IPS-11a (cell line): ENCODE measurements around the gene ZMYM3.
A peak's percentile ranks its signal among the peaks of the same experiment; 100 is the strongest.
"Not testable (repeated sequence)": the region's sequence is repeated elsewhere in the genome, so short reads cannot be mapped to it uniquely, and the experiment has no call there.

Experiments used
- H3K4me3 ChIP-seq: one replicate; pipeline ENCODE4 v1.5.1; 2013; ENCODE audit warnings: low read depth, low read length, control low read depth

The ZMYM3 gene

DNA sequence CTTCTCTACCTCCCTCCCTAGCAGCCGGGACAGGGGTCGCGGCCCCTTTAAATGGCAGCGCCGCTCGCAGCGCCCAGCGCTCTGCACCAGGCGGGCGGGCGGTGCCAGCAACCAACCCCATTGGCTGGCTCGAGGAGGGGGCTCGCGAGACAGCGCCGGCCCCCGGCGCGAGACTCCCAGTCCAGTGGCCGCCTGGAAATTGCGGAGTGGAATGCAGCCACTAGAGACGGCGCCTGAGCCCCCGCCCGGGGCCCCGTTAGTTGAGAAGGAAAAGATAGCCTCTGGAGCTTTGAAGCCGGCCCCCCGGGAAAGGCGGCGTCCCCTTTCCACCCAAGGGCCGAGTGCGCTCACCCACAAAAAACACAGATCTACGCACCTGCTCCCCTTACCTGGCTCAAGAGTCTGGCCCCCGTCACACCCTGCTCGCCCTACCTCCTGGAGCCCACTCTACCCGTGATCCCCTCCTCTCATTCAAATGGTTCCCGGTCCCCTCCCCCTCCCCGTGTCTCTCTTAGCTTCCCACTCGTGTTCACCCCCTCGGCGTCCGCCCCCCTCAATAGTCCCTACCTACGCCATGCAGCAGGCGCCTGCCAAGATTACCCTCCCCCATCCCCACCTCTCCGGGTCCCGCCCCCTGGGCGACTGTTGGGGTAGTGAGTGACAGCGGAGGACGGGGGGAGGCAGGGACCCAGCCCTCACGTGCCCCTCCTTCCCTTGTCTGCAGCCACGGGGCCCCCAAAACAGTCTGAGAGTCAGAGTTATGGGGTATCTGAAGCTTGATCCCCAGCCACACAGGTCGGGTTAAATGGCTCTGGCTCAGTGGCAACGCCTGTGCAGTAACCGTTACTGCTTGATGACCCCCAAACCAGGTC, at the start of gene ZMYM3:
ZMYM3 (minus strand) TSS at position 49 of the 872 bp plus-strand sequence. CDS start 885 bp downstream, outside the sequence.
- H3K4me3 ChIP-seq, result peak within 1 kb of the TSS; percentile 67

DNA sequence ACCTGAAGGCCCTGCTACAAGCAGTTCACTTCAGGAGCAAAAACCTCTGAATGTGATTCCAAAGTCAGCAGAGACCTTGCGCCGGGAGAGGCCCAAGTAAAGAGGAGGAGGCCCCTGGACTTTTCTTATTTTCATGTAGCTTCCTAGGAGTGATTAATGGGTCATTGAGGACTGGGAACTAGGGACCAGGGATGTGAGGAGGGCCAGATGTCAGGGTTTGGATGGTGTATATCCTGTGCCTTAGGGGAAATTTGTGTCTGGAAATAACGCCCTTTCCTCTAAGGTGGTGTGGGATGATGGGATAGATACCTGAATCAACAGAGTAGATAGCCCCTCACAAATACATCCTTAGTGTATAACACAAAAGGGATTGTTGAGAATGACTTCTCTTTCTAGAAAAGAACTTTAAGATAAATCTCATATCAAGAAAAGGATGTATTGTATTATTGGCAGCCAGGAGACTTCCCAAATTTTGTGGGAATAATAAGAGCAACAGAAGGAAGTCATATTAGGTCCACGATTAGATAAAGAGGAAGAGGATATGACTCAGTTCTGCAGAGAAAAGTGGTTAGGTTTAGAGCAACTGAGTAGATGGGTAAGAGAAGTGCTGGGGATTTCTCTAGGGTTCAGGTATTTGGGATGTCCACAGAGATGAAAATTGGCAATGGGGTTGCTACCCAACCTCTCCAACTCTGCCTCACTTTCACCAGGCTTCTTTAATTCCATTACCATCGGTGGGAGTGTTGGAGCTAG, 48.7 kb upstream of the ZMYM3 start:
- no peak overlapping the region for H3K4me3 ChIP-seq

GRCh38 chrX:71301195-71301924, 47.4 kb upstream of the ZMYM3 start, which contains the start of gene ITGB1BP2:
ITGB1BP2 (plus strand) TSS chrX:71301750; CDS start chrX:71301807, 57 bp downstream.
- no peak within 1 kb of the TSS for H3K4me3 ChIP-seq

- not testable (repeated sequence) for H3K4me3 ChIP-seq
Observed at GRCh38 chrX:71300495-71300894, 46.6 kb upstream of the ZMYM3 start.

DNA sequence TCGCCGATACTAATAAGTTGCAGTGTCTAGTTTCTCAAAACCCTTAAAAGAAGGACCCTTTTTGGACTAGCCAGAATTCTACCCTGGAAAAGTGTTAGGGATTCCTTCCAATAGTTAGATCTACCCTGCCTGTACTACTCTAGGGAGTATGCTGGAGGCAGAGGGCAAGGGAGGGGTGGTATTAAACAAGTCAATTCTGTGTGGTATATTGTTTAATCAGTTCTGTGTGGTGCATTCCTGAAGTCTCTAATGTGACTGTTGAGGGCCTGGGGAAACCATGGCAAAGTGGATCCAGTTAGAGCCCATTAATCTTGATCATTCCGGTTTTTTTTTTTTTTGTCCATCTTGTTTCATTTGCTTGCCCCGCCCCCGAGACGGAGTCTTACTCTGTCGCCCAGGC, 46.1 kb upstream of the ZMYM3 start:
- H3K4me3 ChIP-seq, result not testable (repeated sequence)

- no peak overlapping the region for H3K4me3 ChIP-seq
Observed at GRCh38 chrX:71298119-71298518, 44.2 kb upstream of the ZMYM3 start.

GRCh38 chrX:71296806-71297205, 42.9 kb upstream of the ZMYM3 start:
- no peak overlapping the region for H3K4me3 ChIP-seq

GRCh38 chrX:71292669-71293365, 38.9 kb upstream of the ZMYM3 start:
- no peak overlapping the region for H3K4me3 ChIP-seq

DNA sequence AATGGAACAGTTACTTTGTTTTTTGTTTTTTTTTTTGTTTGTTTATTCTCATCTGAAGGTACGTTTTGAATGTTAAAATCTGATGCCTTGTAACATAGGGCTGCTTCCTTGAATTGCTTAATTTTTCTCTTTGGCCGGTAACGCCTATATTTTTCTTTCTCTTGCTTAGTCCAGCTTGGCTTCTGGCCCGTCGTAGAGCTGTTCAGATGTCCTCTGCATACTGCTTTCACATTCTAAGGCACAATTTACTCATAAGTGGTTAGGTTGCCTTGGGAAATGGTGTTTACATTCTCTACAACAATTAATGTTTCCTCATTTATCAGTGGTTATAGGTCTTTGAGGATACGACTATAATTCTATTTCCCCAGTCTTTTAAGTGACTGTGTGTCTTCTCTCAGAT, 37.4 kb upstream of the ZMYM3 start:
- H3K4me3 ChIP-seq, result no peak overlapping the region

DNA sequence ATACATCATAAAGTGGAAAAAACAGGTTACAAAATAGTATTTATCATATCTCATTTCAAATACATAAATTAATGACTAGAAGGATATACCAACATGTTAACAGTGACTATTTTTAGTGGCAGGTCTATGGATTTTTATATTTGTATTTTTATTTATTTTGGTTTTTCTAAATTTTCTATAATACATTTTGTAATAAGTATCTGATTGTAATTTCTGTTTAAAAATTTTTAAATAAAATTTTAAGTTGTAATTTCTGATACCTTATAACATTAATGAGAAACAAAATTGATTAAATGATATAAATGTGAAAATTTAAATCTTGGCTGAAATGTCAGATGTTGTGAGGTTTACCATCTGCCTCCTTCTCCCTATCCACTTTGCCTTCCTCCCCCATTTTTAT, 32.0 kb upstream of the ZMYM3 start:
- H3K4me3 ChIP-seq, result peak overlapping the region; percentile 17

DNA sequence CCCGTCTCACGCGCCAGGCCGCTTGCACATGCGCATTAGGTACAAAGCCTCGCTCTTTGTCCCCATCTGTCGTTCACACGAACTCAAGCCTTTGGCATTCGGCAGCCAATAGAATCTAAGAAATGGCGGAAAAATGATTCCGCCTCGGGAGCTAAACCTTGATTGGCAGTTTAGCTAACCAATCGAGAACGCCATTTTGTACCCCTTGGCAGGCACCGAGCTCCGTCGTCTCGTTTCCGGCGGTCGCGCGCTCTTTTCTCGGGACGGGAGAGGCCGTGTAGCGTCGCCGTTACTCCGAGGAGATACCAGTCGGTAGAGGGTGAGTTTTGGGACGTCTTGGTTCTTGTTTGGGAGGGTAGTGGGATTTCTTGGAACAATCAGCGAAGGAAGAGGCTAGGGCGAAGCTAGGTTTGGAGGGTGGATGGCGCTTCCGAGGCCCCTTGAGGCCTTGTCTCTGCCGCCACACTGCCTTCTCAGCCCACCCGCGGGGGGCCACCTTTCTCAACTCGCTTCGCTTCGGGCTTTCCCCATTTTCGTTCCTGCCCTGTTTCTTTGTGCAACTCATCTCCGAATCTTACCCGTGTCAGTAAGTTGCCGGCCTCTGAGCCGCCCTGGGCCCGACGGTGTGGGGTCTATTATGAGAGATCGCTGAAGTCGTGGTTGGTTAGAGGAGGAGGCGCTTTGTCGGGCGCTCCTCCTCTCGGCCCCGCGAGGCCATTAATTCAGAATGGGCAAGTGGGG, 29.6 kb upstream of the ZMYM3 start, which contains the start of gene NONO:
NONO (plus strand) TSS at position 233 of the 741 bp plus-strand sequence. CDS start 7,003 bp downstream, outside the sequence.
- H3K4me3 ChIP-seq, result peak within 1 kb of the TSS; percentile 79

DNA sequence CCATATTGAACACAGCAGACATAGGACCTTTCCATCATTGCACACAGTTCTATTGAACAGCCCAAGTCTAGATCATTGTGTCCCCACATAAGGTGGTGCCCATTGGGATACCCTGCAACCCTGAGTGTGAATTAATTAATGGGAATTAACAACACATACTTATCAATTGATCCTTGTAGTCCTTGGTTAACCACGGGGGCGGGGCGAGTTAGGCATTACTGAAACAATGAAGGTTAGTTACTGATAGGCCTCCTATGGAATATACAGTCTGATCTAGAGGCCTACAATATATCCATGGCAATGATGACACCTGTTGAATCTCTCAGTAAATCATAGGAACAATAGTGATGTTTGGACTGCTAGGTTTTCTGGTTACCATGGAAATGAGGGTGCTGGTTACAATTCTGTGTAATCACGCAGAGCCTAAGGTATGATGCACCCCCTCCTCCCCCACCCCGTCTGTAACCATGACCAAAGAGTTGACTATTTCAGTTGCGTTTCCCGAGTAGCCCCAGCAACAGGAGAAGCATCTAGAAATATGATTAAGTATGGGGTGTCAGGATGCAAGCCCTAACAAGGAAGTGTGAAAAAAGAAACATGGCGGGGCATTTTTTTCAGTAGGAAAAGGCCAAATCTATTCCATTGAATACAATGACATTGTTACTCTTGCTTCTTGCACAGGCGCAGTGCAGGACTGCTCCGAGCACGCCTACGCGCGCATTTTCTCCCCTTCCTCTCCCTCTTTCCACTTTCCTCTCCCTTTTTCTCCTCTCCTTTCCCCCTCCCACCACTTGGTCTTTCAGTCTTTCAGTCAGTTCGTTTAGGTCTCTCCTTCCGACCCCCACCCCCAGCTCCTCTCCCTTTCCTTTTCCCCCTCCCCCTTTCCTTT, 28.8 kb upstream of the ZMYM3 start:
- no peak overlapping the region for H3K4me3 ChIP-seq

DNA sequence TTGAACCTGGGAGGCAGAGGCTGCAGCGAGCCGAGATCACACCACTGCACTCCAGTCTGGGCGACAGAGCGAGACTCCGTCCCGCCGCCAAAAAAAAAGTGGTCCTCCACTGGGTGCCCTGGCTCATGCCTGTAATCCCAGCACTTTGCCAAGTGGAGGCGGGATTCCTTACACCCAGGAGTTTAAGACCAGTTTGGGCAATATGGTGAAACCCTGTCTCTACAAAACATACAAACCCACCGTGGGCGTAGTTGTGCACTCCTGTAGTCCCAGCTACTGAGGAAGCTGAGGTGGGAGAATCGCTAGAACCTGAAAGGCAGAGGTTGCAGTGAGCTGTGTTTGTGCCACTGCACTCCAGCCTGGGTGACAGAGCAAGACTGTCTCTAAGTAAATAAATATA, 27.4 kb upstream of the ZMYM3 start:
- not testable (repeated sequence) for H3K4me3 ChIP-seq

DNA sequence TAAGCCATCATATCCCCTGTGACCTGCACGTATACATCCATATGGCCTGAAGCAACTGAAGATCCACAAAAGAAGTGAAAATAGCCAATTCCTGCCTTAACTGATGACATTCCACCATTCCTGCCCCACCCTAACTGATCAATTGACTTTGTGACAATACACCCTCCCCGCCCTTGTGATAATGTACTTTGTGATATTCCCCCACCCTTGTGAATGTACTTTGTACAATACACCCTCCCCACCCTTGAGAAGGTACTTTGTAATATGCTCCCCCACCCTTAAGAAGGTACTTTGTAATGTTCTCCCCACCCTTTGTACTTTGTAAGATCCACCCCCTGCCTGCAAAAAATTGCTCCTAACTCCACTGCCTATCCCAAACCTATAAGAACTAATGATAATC, 18.4 kb upstream of the ZMYM3 start:
- not testable (repeated sequence) for H3K4me3 ChIP-seq

DNA sequence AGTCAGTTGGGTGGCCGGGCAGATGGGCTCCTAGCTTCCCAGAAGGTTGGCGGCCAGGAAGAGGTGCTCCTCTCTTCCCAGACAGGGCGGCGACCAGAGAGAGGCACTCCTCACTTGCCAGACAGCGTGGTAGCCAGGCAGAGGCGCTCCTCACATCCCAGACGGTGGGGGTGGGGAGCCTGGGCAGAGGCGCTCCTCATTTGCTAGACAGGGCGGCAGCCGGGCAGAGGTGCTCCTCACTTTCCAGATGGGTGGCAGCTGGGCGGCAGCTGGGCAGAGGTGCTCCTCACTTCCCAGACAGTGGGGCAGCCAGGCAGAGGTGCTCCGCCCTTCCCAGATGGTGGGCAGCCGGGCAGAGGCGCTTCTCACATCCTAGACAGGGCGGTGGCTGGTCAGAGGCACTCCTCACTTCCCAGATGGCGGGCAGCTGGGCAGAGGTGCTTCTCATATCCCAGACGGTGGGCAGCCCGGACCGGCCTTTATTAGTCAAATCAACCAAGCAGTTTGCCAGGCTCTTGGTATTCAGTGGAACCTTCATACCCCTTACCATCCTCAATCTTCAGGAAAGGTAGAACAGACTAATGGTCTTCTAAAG, 16.0 kb upstream of the ZMYM3 start:
- no peak overlapping the region for H3K4me3 ChIP-seq

DNA sequence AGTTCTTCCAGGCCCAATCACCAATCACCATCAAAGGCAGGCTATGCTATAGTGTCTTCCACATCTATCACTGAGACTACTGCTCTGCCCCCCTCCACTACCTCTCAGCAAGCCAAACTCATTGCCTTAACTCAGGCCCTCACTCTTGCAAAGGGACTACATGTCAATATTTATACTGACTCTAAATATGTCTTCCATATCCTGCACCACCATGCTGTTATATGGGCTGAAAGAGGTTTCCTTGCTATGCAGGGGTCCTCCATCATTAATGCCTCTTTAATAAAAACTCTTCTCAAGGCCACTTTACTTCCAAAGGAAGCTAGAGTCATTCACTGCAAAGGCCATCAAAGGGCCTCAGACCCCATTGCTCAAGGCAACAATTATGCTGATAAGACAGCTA, 14.7 kb upstream of the ZMYM3 start:
- H3K4me3 ChIP-seq, result not testable (repeated sequence)

DNA sequence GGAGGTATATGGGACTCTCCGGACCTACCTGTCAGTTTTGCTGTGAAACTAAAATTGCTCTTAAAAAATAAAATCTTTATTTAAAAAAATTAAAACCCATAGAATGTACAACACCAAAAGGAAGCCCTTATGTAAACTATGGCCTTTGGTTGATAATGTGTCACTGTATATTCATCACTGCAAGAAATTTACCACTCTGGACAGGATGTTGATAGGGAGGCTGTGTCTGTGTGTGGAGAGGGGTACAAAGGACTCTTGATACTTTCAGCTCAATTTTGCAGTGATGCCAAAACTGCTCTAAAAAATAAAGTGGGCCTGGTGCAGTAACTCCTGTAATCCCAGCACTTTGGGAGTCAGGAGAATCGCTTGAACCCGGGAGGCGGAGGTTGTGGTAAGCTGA, 2.9 kb upstream of the ZMYM3 start:
- no peak overlapping the region for H3K4me3 ChIP-seq

DNA sequence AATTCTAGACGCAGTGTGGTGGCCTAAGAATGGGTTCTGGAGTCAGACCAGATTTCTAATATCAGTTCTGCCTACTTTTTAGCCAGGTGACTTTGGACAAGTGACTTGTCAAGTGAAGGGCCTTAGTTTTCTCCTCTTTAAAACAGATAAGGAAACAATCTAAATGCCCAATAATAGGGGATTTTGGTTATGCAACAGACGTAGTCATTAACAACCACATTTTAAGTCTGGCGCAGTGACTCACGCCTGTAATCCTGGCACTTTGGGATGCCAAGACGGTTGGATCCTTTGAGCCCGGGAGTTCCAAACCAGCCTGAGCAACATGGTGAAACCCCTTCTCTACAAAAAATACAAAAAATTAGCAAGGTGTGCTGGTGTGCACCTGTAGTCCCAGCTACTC, 2.1 kb upstream of the ZMYM3 start:
- H3K4me3 ChIP-seq, result no peak overlapping the region
